Astrocyte (in vitro differentiated cells and primary cell): ENCODE measurements around the gene DNAJC4.

Experiments used
- EZH2 ChIP-seq: IDR thresholded peaks from 2 replicates; pipeline ENCODE4 v1.6.1; 2012; ENCODE audit warnings: mild to moderate bottlenecking, low read length, inconsistent platforms; ENCODE audit not compliant: insufficient read depth
- TF ChIP-seq, protein P1 (sequence below): IDR thresholded peaks from 2 replicates; pipeline ENCODE4 v1.5.1; 2011; ENCODE audit warnings: low read depth, mild to moderate bottlenecking, inconsistent platforms, low read length, moderate library complexity; ENCODE audit not compliant: insufficient read depth

DNA sequence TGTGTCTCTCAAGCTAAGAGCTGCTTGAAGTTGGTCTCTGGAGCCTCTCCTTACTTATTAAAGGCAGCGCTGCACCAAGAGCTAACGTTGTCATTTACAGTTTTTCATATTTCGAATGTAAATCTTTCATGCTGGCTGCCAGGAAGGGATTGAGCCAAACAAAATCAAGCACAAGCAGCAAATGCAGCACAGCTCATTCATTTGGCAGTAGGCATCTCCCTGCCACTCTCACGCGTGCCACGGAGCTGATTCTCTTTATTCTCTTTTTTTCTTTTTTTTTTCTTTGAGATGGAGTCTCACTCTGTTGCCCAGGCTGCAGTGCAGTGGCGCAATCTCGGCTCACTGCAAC, 2.6 kb downstream of the DNAJC4 start:
- TF ChIP-seq, protein P1, sequence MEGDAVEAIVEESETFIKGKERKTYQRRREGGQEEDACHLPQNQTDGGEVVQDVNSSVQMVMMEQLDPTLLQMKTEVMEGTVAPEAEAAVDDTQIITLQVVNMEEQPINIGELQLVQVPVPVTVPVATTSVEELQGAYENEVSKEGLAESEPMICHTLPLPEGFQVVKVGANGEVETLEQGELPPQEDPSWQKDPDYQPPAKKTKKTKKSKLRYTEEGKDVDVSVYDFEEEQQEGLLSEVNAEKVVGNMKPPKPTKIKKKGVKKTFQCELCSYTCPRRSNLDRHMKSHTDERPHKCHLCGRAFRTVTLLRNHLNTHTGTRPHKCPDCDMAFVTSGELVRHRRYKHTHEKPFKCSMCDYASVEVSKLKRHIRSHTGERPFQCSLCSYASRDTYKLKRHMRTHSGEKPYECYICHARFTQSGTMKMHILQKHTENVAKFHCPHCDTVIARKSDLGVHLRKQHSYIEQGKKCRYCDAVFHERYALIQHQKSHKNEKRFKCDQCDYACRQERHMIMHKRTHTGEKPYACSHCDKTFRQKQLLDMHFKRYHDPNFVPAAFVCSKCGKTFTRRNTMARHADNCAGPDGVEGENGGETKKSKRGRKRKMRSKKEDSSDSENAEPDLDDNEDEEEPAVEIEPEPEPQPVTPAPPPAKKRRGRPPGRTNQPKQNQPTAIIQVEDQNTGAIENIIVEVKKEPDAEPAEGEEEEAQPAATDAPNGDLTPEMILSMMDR: no peak
- no peak for TF ChIP-seq EZH2
